ENCODE results near the gene TXNL4A. TPM values are rescaled to one million over a fixed set of nuclear protein-coding genes. Genes with fewer than 3 reads are reported as not detected.
A peak's percentile ranks its signal among the peaks of the same experiment; 100 is the strongest.

The TXNL4A gene
- total RNA-seq, 2 donors from 2014 or later, result 11.2 to 13.5 TPM

- DNase-seq (peak; percentile 43 to 64 (median 55)), ATAC-seq (peak; percentile 57)
- Histone ChIP-seq H3K36me3 (replicated peaks in 1 of 2; ENCODE audit: insufficient read depth in 1 of 2, low read depth in 2 of 2) (no peaks in the 10 kb centered on the region), H3K27ac (peak overlapping the region; percentile 4 to 83 (median 77)), H3K4me1 (peaks cover 43% of the 10 kb centered on the region), H3K27me3 (no peaks in the 10 kb centered on the region), H3K4me3 (peak overlapping the region; percentile 81 to 95), H3K9me3 (no peaks in the 10 kb centered on the region)
- TF ChIP-seq POLR2A (IDR thresholded peaks at IDR 0.05), result peak; percentile 16 to 35 (median 33)
- no peak for TF ChIP-seq CTCF (IDR thresholded peaks at IDR 0.05)
- 2 to 21% methylated on average over 7 to 62 of the region's 81 CpGs for WGBS, 2 donors
- intact Hi-C loops (cut with DNase I), result no loop called here
These were observed 37.6 kb downstream of the TXNL4A start for GRCh38 chr18:79950515-79951341.

GRCh38 chr18:79949697-79950487 is 38.5 kb downstream of the TXNL4A start:
- Histone ChIP-seq H3K4me1 (peaks cover 51% of the 10 kb centered on the region), H3K27ac (peak overlapping the region in 3 of 4 donors; percentile 74 to 83 (median 80))
- intact Hi-C loops (cut with DNase I), result loop anchor here (10.0 kb wide), 1 partner anchor 75 kb away; no protein-coding TSS in a partner anchor

GRCh38 chr18:79948719-79949411 is 39.5 kb downstream of the TXNL4A start:
- ATAC-seq (no peak), DNase-seq (peak in 1 of 4 donors; percentile 10)
- no peaks in the 10 kb centered on the region for H3K9me3 ChIP-seq
- peaks cover 62% of the 10 kb centered on the region for H3K4me1 ChIP-seq
- no peaks in the 10 kb centered on the region for H3K36me3 ChIP-seq (replicated peaks in 1 of 2; ENCODE audit: insufficient read depth in 1 of 2, low read depth in 2 of 2)
- no peaks in the 10 kb centered on the region for H3K27me3 ChIP-seq
- WGBS, 2 donors, result 86 to 87% methylated on average over 20 to 23 of the region's 23 CpGs
- H3K27ac ChIP-seq, result peak overlapping the region in 1 of 4 donors; percentile 83
- H3K4me3 ChIP-seq, result no peak overlapping the region
- TF ChIP-seq CTCF (IDR thresholded peaks at IDR 0.05) (no peak), POLR2A (IDR thresholded peaks at IDR 0.05) (no peak)
- intact Hi-C loops (cut with DNase I), result loop anchor here (10.0 kb wide), 1 partner anchor 76 kb away; no protein-coding TSS in a partner anchor

More at GRCh38 chr18:79949697-79950487, 38.5 kb downstream of the TXNL4A start:
- H3K36me3 ChIP-seq (replicated peaks in 1 of 2; ENCODE audit: insufficient read depth in 1 of 2, low read depth in 2 of 2), result no peaks in the 10 kb centered on the region
- WGBS, 2 donors, result 54 to 59% methylated on average over 12 of the region's 12 CpGs
- no peaks in the 10 kb centered on the region for H3K9me3 ChIP-seq
- DNase-seq (peak in 2 of 4 donors; percentile 15 to 51), ATAC-seq (no peak)
- no peaks in the 10 kb centered on the region for H3K27me3 ChIP-seq
- H3K4me3 ChIP-seq, result peak overlapping the region in 1 of 2 donors; percentile 81
- TF ChIP-seq POLR2A (IDR thresholded peaks at IDR 0.05), result no peak
- TF ChIP-seq CTCF (IDR thresholded peaks at IDR 0.05), result no peak

- intact Hi-C loops (cut with DNase I), result loop anchor here (10.0 kb wide), 1 partner anchor 77 kb away; no protein-coding TSS in a partner anchor
- Histone ChIP-seq H3K27me3 (no peaks in the 10 kb centered on the region), H3K4me3 (no peak overlapping the region), H3K27ac (no peak overlapping the region), H3K36me3 (replicated peaks in 1 of 2; ENCODE audit: insufficient read depth in 1 of 2, low read depth in 2 of 2) (no peaks in the 10 kb centered on the region), H3K9me3 (no peaks in the 10 kb centered on the region), H3K4me1 (peaks cover 69% of the 10 kb centered on the region)
- DNase-seq (peak in 1 of 4 donors; percentile 15), ATAC-seq (no peak)
- TF ChIP-seq CTCF (IDR thresholded peaks at IDR 0.05), result no peak
- TF ChIP-seq POLR2A (IDR thresholded peaks at IDR 0.05), result no peak
- 84 to 87% methylated on average over 11 to 15 of the region's 15 CpGs for WGBS, 2 donors
These were observed 40.3 kb downstream of the TXNL4A start for GRCh38 chr18:79947881-79948610.
